ENCODE results near the gene AGFG2.

- no peak for TF ChIP-seq CTCF (IDR thresholded peaks at IDR 0.05)
- TF ChIP-seq POLR2A (IDR thresholded peaks at IDR 0.05; ENCODE audit: low read length): no peak
- TF ChIP-seq NFE2L2 (conservative IDR thresholded peaks at IDR 0.05; ENCODE audit: low read length): no peak
- no peak for TF ChIP-seq CHD4 (IDR thresholded peaks at IDR 0.05; ENCODE audit: borderline replicate concordance)
- no peak for TF ChIP-seq EP300 (IDR thresholded peaks at IDR 0.05)
- TF ChIP-seq CHD2 (IDR thresholded peaks at IDR 0.05; ENCODE audit: low read length, partially characterized antibody): no peak
- TF ChIP-seq ZNF302 (CRISPR knock-in tag; IDR thresholded peaks at IDR 0.05): no peak
- TF ChIP-seq CEBPB (IDR thresholded peaks at IDR 0.05): no peak
- TF ChIP-seq MYC (IDR thresholded peaks at IDR 0.05; ENCODE audit: borderline replicate concordance, low read length): no peak
- TF ChIP-seq GATA3 (IDR thresholded peaks at IDR 0.05; ENCODE audit: borderline replicate concordance): no peak
- no peak for TF ChIP-seq RFX5 (IDR thresholded peaks at IDR 0.05)
- TF ChIP-seq KDM5A (IDR thresholded peaks at IDR 0.05): no peak
These were observed 28.8 kb downstream of the AGFG2 start for GRCh38 chr7:100567751-100568175.
